Hematopoietic multipotent progenitor cell treated with erythropoietin and hydrocortisone succinate and interleukin-3 and kit ligand, for 8 days (in vitro differentiated cells): ENCODE measurements around the gene DDN.
A peak's percentile ranks its signal among the peaks of the same experiment; 100 is the strongest.

Experiments used
- DNase-seq: peaks from one replicate; pipeline ENCODE4 v3.0.0-alpha.2; 2015

The DDN gene

GRCh38 chr12:48980953-48981756, 18.0 kb downstream of the DDN start:
- DNase-seq = no peak

- DNase-seq = peak; percentile 39
These were observed 18.7 kb downstream of the DDN start for GRCh38 chr12:48980389-48980952.

- DNase-seq = no peak
These were observed 19.4 kb downstream of the DDN start for GRCh38 chr12:48979602-48980388.

GRCh38 chr12:48978741-48979601, 20.2 kb downstream of the DDN start:
- DNase-seq = no peak

- no peak for DNase-seq
These were observed 20.9 kb downstream of the DDN start, which contains the start of gene WNT1 for GRCh38 chr12:48978291-48978740. TSS of gene WNT1 (plus strand) at chr12:48978322. CDS start at chr12:48978651, 329 bp downstream.

- DNase-seq = peak; percentile 60
These were observed 21.6 kb downstream of the DDN start for GRCh38 chr12:48977290-48978281.

- DNase-seq = no peak
These were observed 25.1 kb downstream of the DDN start for GRCh38 chr12:48973941-48974673.

- no peak for DNase-seq
These were observed 25.6 kb downstream of the DDN start for GRCh38 chr12:48973531-48973930.

GRCh38 chr12:48972952-48973483, 26.2 kb downstream of the DDN start:
- no peak for DNase-seq

- DNase-seq = no peak
These were observed 26.8 kb downstream of the DDN start for GRCh38 chr12:48972213-48972951.

GRCh38 chr12:48970702-48971334, 28.4 kb downstream of the DDN start:
- no peak for DNase-seq

GRCh38 chr12:48969833-48970701, 29.1 kb downstream of the DDN start:
- DNase-seq = no peak

- no peak for DNase-seq
These were observed 29.9 kb downstream of the DDN start for GRCh38 chr12:48969160-48969771.

- DNase-seq = no peak
These were observed 30.7 kb downstream of the DDN start for GRCh38 chr12:48968467-48968866.

GRCh38 chr12:48967991-48968390, 31.2 kb downstream of the DDN start:
- no peak for DNase-seq

GRCh38 chr12:48966177-48966895, 32.8 kb downstream of the DDN start:
- no peak for DNase-seq

- no peak for DNase-seq
These were observed 33.8 kb downstream of the DDN start for GRCh38 chr12:48965298-48965838.
